Activated CD8-positive, alpha-beta memory T cell treated with anti-CD3 and anti-CD28 coated beads for 1 hour (primary cell): ENCODE results near the gene MRPL44.
A peak's percentile ranks its signal among the peaks of the same experiment; 100 is the strongest.

Experiments used
- DNase-seq, 2 donors: peaks; one replicate each; pipeline ENCODE4 v3.0.0-alpha.2; 2020; ENCODE audit warnings: low read depth in 1 of 2; ENCODE audit errors: extremely low read depth in 1 of 2

The MRPL44 gene

GRCh38 chr2:223969856-223970255 lies 12.6 kb downstream of the MRPL44 start:
- DNase-seq: no peak

GRCh38 chr2:223970343-223971128 lies 13.3 kb downstream of the MRPL44 start:
- peak; percentile 6 to 23 for DNase-seq

DNA sequence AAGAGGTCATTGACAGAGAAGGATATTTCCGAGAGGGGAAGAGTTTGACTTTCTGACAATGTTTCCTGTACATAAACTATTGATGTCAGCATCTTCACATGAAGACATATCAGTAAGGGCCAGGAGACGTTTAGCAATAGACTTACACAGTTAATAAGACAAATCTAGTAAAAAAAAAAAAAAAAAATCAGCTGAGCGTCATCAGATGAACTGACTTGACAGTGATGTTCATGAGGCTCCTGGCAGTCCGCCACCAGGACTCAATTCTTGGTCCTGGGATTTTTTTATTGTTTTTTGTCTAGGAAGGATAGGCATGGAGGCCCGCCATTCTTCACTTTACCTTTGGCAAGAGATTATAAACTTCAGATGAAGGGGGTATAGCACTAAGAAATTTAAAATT lies 14.5 kb downstream of the MRPL44 start:
- DNase-seq: no peak

DNA sequence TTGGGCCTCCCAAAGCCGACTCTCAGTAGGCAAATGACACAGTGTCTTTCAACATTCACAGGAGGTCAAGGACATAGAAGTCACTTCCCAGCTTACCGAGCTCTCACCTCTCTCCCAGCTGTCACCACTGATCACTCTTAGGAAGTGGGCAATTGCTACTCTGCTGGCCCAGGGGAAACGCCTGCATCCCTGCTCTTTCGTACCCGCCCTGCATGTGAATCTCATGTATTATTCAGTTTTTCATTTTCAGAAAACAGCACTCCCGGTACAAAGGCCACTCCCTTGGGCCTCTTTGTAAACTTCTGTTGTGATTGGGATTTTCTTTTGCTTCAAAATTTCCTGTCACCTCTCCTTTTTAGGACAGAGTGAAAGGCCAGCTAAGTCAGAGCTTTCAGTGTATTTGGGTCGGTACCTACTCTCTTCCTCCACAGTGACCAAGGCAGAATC lies 15.4 kb downstream of the MRPL44 start:
- DNase-seq: no peak

GRCh38 chr2:223973606-223974005 lies 16.3 kb downstream of the MRPL44 start:
- no peak for DNase-seq

DNA sequence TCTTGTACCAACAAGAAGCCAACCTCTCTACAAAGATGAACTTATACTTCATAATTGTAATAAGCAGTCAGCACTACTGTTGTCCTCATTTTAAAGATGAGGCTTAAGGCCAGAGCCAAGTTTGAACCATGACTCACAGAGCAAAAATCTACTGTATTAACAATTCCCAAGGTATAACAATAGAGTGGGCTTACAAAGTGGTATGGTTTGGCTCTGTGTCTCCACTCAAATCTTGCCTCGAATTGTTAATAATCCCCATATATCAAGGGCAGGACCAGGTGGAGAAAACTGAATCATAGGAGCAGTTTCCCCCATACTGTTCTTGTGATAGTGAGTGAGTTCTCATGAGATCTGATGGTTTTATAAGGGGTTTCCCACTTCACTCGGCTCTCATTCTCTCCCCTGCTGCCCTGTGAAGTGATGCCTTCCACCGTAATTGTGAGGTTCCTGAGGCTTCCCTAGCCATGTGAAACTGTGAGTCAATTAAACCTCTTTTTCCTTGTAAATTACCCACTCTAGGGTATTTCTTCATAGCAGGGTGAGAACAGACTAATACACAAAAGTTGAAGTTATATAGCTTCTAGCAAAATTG lies 19.5 kb downstream of the MRPL44 start:
- DNase-seq: no peak

DNA sequence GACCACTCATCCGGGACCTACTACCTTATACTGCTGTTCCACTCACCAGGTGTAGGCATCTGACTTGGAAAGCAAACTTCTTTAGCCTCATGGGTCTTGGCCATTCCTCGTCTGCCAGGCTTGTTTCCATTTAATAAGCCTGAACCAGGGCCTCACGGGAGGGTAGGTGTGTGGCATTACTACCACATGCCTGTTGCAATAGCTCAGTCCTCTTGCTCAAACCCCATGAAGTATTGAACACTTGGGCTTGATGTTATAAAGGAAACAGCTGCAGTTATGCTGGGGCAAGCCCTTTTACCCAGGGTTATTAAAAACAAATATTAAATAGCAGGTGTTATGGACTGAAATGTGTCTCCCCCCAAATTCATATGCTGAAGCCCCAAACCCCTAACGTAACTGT lies 21.2 kb downstream of the MRPL44 start:
- DNase-seq: no peak

GRCh38 chr2:223979730-223980396 lies 22.6 kb downstream of the MRPL44 start:
- no peak for DNase-seq

DNA sequence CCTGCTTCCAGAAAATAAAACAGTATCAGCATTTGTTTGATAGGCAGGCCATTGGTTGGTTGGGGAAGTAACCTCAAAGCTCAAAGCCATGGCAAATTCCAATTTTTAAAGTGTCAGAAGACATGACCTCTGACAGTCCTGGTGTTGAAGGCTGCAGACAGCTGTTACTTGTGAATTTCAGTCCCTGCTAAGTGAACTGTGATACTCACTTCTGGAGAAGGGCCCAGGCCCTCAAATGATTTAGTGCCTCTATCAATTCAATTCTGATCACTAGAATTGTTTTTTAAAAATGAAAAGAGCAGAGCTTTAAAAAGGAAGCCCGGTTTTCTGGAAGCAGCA lies 23.1 kb downstream of the MRPL44 start:
- no peak for DNase-seq

GRCh38 chr2:223980803-223981202 lies 23.5 kb downstream of the MRPL44 start:
- no peak for DNase-seq

GRCh38 chr2:223981241-223981640 lies 24.0 kb downstream of the MRPL44 start:
- DNase-seq: no peak

DNA sequence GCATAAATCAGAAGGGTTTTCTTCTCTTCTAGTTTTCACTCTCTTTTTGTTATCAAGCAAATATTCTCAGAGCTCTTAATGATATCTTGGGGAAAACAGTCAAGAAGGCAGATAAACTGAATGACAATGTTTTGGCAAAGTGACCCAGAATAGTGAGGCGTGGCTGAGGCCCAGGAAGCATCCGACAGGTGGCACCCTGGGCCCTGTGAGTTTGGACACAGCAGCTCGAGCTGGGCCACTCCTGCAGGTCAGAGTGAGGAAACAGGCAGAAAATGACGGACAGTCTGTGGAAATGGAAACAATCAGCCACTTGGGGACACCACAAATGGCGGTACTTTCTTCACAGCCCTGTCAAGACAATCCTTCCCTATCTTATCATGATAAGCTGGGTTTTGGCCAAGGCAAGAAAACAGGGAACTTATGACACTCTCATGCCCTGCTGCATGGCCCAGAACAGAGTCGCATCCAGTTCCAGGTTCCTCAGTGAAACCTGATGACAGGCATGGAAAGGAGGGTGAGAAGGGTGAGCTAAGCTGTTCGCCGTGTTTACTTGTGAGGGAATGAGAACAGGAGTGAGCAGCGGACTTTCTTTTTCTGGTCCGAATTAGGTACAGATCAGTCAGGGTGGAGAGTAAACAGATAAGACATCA lies 32.1 kb downstream of the MRPL44 start:
- DNase-seq: no peak

DNA sequence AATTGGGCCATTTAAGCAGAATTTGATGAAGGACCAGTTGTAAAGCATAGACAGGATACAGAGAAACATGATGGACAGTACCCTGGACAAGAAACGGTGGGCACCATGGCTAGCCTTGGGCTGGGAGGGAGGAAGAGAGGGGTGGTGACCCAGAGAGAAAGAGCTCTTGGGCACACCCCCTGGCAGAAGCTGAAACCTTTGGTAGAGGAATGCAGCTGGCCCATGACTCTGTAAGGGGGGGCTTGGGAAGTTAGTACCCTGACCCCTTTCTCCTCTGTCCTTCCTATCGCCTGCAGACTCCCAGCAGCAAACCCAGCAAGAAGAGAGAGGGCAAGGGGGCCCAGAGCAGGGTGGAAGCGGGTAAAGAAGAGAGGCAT lies 32.6 kb downstream of the MRPL44 start:
- no peak for DNase-seq

DNA sequence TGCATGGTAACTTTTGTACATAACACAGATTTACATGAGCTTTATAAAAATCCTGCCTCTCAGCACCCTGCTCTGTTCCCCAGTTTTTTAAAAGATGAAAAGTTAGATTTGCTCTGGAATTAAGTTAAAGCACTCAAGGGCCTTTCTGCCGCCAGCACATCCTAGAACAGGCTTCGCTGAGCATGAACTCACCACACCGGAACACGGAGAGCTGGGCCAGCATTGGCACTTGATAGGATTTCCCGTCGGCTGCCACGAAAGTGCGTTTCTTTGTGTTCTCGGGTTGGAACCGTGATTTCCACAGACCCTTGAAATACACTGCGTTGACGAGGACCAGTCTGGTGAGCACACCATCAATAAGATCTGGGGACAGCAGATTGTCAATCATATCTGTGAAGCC lies 34.3 kb downstream of the MRPL44 start:
- no peak for DNase-seq

GRCh38 chr2:223993634-223994232 lies 36.5 kb downstream of the MRPL44 start:
- DNase-seq: peak; percentile 19 to 24

- no peak for DNase-seq
These were observed 37.4 kb downstream of the MRPL44 start for GRCh38 chr2:223994562-223995162.

DNA sequence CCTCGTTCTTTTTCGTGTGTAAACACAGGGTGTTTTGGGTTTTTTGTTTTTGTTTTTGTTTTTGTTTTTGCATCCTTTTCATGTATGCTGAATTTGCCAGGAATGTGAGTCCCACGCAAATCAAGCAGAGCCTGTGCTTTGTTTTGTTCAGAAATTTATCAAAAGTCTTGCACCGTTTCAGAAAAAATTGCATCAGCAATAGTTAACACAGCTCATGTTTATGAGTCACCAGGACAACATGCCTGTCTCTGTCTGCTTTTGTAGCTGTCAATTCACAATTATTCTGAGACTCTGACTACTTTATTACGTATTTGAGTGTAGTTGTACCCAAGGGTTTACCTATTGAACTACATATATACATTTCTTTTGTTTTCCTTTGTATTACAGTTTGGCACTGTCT lies 38.3 kb downstream of the MRPL44 start:
- no peak for DNase-seq

GRCh38 chr2:223996391-223996790 lies 39.1 kb downstream of the MRPL44 start:
- no peak for DNase-seq

- no peak for DNase-seq
These were observed 40.7 kb downstream of the MRPL44 start for GRCh38 chr2:223997938-223998337.

DNA sequence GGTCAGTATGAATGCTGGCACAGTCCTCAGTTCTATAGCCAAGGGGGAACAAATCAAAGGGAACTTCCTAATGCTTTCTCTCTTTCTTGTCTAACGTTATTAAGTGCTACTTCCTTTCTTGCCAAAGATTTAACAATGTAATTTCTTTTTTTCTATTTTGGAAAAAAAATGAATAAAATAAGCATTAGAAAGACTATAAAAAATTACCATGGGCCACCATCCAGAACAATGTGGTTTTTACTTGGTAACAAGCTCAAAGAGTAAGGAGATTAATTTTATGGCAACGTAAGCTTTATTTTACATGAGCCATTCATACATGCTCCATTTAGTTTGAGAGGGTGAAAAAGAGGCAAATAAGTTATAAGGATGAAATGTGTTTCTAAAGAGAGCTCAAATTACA lies 41.7 kb downstream of the MRPL44 start:
- DNase-seq: no peak

DNA sequence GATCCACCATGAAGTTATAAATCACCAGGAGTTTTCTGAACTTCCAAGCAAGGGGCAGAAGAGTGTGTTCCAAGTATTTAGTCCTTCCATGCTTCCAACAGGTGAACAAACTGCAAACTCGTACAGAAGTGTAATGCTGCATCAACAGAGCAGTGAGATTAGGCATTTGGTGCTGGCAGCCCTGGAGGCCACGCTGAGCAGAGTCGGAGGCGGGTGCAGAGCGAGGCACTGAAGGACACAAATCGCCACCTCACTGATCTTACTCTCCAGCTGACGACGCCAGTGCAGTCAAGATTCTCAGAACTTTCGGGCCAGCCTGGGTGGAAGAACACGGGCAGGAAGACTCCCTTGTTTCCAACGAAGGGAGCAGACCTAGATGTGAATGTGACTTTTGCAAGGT lies 42.6 kb downstream of the MRPL44 start:
- no peak for DNase-seq
